Caco-2 (cell line): Measurements from ENCODE around the gene FADS6. TPM values are rescaled to one million over a fixed set of nuclear protein-coding genes. Genes with fewer than 3 reads are reported as not detected.

Experiments used
- BruUV-seq: library from RNA; stranded (reverse); fragments of 400-500 nt; replicated peaks from 2 replicates; lab custom pipeline; 2021; lab: Mats Ljungman, UMichigan
- CTCF ChIA-PET: fragments of 300-600 bp; sonication (Branson Sonifier 250); formaldehyde crosslinking; loops from one replicate; lab custom pipeline; 2022; ENCODE audit warnings: antibody characterized with exemption; lab: Charles Lee
- POLR2A ChIA-PET: fragments of 300-600 bp; sonication (Branson Sonifier 250); formaldehyde crosslinking; loops from one replicate; lab custom pipeline; 2022; ENCODE audit warnings: antibody characterized with exemption; lab: Charles Lee
- DNase-seq, 2 experiments: peaks; one replicate each; pipeline versions ENCODE4 v3.0.0 to v3.0.0-alpha.2; 2020 to 2022
- H3K27me3 ChIP-seq: replicated peaks from 2 replicates; pipeline ENCODE4 v1.6.0; 2011; ENCODE audit warnings: low read length; ENCODE audit not compliant: control insufficient read depth, insufficient read depth
- H3K36me3 ChIP-seq: 2 replicates; pipeline ENCODE4 v1.5.1; 2011; ENCODE audit warnings: low read length; ENCODE audit not compliant: control insufficient read depth, insufficient read depth
- H3K4me1 ChIP-seq: fragments of 250-450 bp; sonication (Bioruptor Pico); 2 replicates; pipeline ENCODE4 v1.5.1; 2020; ENCODE audit warnings: mild to moderate bottlenecking
- H3K4me3 ChIP-seq: 2 replicates; pipeline ENCODE4 v1.5.1; 2011; ENCODE audit warnings: low read depth, mild to moderate bottlenecking, control low read depth, low read length
- H3K9me3 ChIP-seq: fragments of 250-450 bp; sonication (Bioruptor Pico); 2 replicates; pipeline ENCODE4 v1.5.1; 2020; ENCODE audit warnings: mild to moderate bottlenecking, moderate library complexity
- H3K27ac Mint-ChIP-seq: one replicate; pipeline ENCODE4 v1.8.0; 2022; ENCODE audit warnings: mixed read lengths; ENCODE audit not compliant: unreplicated experiment
- H3K27me3 Mint-ChIP-seq: one replicate; pipeline ENCODE4 v1.8.0; 2022; ENCODE audit warnings: mixed read lengths; ENCODE audit not compliant: insufficient read depth, unreplicated experiment
- H3K36me3 Mint-ChIP-seq: one replicate; pipeline ENCODE4 v1.8.0; 2022; ENCODE audit warnings: mild to moderate bottlenecking, mixed read lengths; ENCODE audit not compliant: insufficient read depth, unreplicated experiment
- H3K4me1 Mint-ChIP-seq: one replicate; pipeline ENCODE4 v1.8.0; 2022; ENCODE audit warnings: low read depth, mixed read lengths; ENCODE audit not compliant: unreplicated experiment
- H3K4me3 Mint-ChIP-seq: one replicate; pipeline ENCODE4 v1.8.0; 2022; ENCODE audit warnings: mild to moderate bottlenecking, moderate library complexity, mixed read lengths; ENCODE audit not compliant: unreplicated experiment
- H3K9me3 Mint-ChIP-seq: one replicate; pipeline ENCODE4 v1.8.0; 2022; ENCODE audit warnings: mixed read lengths; ENCODE audit not compliant: unreplicated experiment
- CTCF ChIP-seq, 2 experiments: fragments of 200-600 bp in 1 of 2; IDR thresholded peaks; 1 replicate in 1 of 2; 2 replicates in 1 of 2; pipeline versions ENCODE4 v1.5.1 to v1.8.0; 2011 to 2022; ENCODE audit warnings: antibody characterized with exemption in 1 of 2, control low read depth in 1 of 2, inconsistent platforms in 1 of 2, low read depth in 1 of 2, low read length in 1 of 2, mild to moderate bottlenecking in 1 of 2, moderate library complexity in 1 of 2; ENCODE audit not compliant: insufficient read depth in 1 of 2, severe bottlenecking in 1 of 2, unreplicated experiment in 1 of 2
- intact Hi-C: fragments of 100-400 bp; cut with micrococcal nuclease; formaldehyde crosslinking; loops from one replicate; pipeline ENCODE4 v1.10.0; 2022; ENCODE audit not compliant: unreplicated experiment
- total RNA-seq: library from RNA; stranded (reverse); gene quantifications from 2 replicates; pipeline ENCODE4 v1.2.3, GENCODE V29; 2022

FADS6 gene
- total RNA-seq, 1 experiment from 2014 or later, result 2.6 TPM

- Histone ChIP-seq H3K4me1 (peaks cover 5% of the 10 kb centered on the region; the same call in 1 of the 2 replicates), H3K9me3 (no peaks in the 10 kb centered on the region), H3K36me3 (no peaks in the 10 kb centered on the region), H3K4me3 (peak overlapping the region; percentile 58; the same call in 1 of the 2 replicates), H3K27me3 (no peaks in the 10 kb centered on the region)
- no peak overlapping the region for H3K27ac Mint-ChIP-seq
- no peaks in the 10 kb centered on the region for H3K36me3 Mint-ChIP-seq
- peaks cover 9% of the 10 kb centered on the region for H3K4me1 Mint-ChIP-seq
- TF ChIP-seq CTCF (IDR thresholded peaks at IDR 0.05; ENCODE audit: insufficient read depth in 1 of 2, low read depth in 1 of 2, low read length in 1 of 2, severe bottlenecking in 1 of 2, unreplicated experiment in 1 of 2), result peak; percentile 18
- no peak overlapping the region for H3K4me3 Mint-ChIP-seq
- peaks cover 7% of the 10 kb centered on the region for H3K27me3 Mint-ChIP-seq
- no peaks in the 10 kb centered on the region for H3K9me3 Mint-ChIP-seq
- intact Hi-C loops, result no loop called here
- no TSS peak for BruUV-seq
- ChIA-PET CTCF (no interaction called here), POLR2A (no interaction called here)
- no peak for DNase-seq
These were observed 1.2 kb downstream of the FADS6 start for GRCh38 chr17:74892013-74892841.

- intact Hi-C loops, result no loop called here
- Mint-ChIP-seq H3K4me1 (peaks cover 9% of the 10 kb centered on the region), H3K27me3 (peaks cover 2% of the 10 kb centered on the region), H3K9me3 (no peaks in the 10 kb centered on the region), H3K4me3 (no peak overlapping the region), H3K36me3 (no peaks in the 10 kb centered on the region), H3K27ac (no peak overlapping the region)
- CTCF ChIA-PET, result interaction anchor here (0.6 kb wide), 1 partner anchor 16 kb away, joined by 3 read pairs; no protein-coding TSS in a partner anchor
- Histone ChIP-seq H3K4me1 (peaks cover 5% of the 10 kb centered on the region; the same call in 1 of the 2 replicates), H3K4me3 (no peak overlapping the region), H3K9me3 (no peaks in the 10 kb centered on the region), H3K36me3 (no peaks in the 10 kb centered on the region), H3K27me3 (no peaks in the 10 kb centered on the region)
- no TSS peak for BruUV-seq
- no peak for DNase-seq
- POLR2A ChIA-PET, result no interaction called here
- no peak for TF ChIP-seq CTCF (IDR thresholded peaks at IDR 0.05; ENCODE audit: insufficient read depth in 1 of 2, low read depth in 1 of 2, low read length in 1 of 2, severe bottlenecking in 1 of 2, unreplicated experiment in 1 of 2)
These were observed 2.9 kb downstream of the FADS6 start for GRCh38 chr17:74890554-74890953.

GRCh38 chr17:74888469-74888868, 5.0 kb downstream of the FADS6 start:
- intact Hi-C loops, result no loop called here
- DNase-seq, result no peak
- Histone ChIP-seq H3K9me3 (no peaks in the 10 kb centered on the region), H3K4me3 (no peak overlapping the region), H3K4me1 (peaks cover 5% of the 10 kb centered on the region; the same call in 1 of the 2 replicates), H3K27me3 (no peaks in the 10 kb centered on the region), H3K36me3 (no peaks in the 10 kb centered on the region)
- H3K4me1 Mint-ChIP-seq, result no peaks in the 10 kb centered on the region
- CTCF ChIA-PET, result no interaction called here
- POLR2A ChIA-PET, result no interaction called here
- no TSS peak for BruUV-seq
- H3K36me3 Mint-ChIP-seq, result no peaks in the 10 kb centered on the region
- H3K9me3 Mint-ChIP-seq, result no peaks in the 10 kb centered on the region
- TF ChIP-seq CTCF (IDR thresholded peaks at IDR 0.05; ENCODE audit: insufficient read depth in 1 of 2, low read depth in 1 of 2, low read length in 1 of 2, severe bottlenecking in 1 of 2, unreplicated experiment in 1 of 2), result no peak
- H3K4me3 Mint-ChIP-seq, result no peak overlapping the region
- H3K27me3 Mint-ChIP-seq, result peaks cover 2% of the 10 kb centered on the region
- H3K27ac Mint-ChIP-seq, result no peak overlapping the region
